GM12873 (cell line): Measurements from ENCODE around the gene MLLT3.

Source experiments
- TF ChIP-seq, protein P1 (sequence below): IDR thresholded peaks from 2 replicates; pipeline ENCODE4 v1.5.1; 2012; ENCODE audit warnings: low read depth, mild to moderate bottlenecking, moderate library complexity, low read length, control low read depth; ENCODE audit not compliant: insufficient read depth; ENCODE audit errors: missing control alignments

Gene MLLT3

GRCh38 chr9:20618361-20618802 lies 3.9 kb downstream of the MLLT3 start:
- TF ChIP-seq, protein P1, sequence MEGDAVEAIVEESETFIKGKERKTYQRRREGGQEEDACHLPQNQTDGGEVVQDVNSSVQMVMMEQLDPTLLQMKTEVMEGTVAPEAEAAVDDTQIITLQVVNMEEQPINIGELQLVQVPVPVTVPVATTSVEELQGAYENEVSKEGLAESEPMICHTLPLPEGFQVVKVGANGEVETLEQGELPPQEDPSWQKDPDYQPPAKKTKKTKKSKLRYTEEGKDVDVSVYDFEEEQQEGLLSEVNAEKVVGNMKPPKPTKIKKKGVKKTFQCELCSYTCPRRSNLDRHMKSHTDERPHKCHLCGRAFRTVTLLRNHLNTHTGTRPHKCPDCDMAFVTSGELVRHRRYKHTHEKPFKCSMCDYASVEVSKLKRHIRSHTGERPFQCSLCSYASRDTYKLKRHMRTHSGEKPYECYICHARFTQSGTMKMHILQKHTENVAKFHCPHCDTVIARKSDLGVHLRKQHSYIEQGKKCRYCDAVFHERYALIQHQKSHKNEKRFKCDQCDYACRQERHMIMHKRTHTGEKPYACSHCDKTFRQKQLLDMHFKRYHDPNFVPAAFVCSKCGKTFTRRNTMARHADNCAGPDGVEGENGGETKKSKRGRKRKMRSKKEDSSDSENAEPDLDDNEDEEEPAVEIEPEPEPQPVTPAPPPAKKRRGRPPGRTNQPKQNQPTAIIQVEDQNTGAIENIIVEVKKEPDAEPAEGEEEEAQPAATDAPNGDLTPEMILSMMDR, result no peak

- TF ChIP-seq, protein P1, result no peak
Measured at GRCh38 chr9:20616808-20617207, 5.5 kb downstream of the MLLT3 start.

DNA sequence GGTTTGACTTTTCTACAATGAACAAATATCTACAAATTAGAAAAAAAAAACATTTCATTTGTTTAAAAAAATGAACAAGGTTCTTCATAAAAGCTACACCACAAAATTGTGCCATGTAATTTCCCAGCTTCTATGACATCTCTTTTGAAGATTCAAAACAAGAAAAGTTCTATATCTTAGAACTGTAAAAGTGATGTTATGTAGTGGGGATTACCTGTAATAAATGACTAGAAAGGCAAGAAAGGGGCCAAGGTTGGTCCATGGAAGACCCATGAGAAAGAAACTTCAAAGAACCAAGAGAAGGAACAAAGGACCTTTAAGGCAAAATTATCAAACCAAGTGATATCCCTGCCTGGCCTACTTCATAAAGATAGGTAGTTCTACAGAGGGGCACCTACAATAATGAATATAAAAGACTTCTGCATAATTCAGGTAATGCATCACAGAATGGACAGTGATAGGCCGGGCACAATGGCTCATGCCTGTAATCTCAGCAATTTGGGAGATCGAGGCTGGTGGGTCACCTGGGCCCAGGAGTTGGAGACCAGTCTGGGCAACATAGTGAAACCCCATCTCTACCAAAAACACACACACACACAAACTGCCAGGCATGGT lies 7.6 kb downstream of the MLLT3 start:
- TF ChIP-seq, protein P1, result no peak

DNA sequence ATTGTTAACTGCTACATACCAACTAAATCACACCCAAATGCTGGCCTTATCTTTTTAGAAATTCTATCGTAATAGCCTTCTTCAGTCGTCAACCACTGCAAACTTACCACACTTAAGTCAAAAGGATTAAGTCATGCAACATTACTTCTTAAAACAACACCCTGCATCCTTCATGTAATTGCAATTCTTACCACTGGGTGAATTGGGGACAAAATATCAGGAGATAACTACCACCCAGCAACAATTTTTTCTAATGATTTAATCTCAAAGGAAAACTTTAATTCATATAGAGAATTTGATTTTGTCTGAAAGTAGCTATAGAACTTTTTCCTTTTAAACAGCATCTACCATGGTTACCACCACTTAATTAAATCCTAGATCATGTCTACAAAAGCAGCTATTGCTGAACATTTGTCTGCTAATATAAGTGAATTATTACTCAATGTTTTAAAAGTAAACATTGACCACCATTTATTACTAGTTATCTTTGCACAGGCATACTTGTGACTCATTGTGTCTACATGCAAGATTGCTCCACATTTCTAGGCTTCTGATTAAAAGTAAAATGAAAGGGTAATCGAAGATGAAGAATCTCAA lies 10.5 kb downstream of the MLLT3 start:
- TF ChIP-seq, protein P1, result peak; percentile 46

DNA sequence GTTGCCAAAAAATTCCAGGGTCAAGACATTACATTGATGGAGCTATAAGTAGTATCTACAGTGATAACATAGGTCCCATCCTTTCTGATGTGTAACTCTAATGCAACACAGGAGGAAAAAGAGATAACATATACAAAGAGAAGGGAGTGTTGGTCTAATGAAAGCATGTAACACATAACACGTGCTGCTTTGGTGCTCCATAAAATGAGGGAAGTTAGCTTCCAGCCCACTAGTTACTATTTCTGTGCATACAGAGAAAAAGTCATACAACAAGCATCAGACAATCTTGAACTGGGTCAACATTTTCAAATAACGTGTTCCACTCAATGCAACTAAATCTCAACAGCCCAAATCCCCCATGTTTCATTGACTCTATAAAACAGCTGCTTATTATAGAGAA lies 11.7 kb downstream of the MLLT3 start:
- TF ChIP-seq, protein P1, result no peak

DNA sequence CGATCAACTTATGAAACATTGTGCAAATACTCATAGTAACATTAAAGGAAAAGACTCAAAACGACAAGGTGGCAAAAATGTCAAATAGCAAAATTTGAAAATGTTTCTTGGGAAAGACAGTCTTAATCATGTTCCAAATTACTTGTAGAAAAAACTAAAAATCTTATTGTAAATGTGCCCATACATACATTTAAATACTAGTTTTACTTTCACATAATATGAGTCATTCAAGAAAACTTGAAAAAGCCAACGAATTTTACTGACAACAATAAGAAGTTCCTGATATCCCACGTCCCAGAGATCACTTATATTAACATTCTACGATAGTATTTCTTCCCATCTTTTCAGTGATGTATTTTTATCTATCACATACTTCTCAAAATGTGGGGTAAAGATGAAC lies 13.7 kb downstream of the MLLT3 start:
- TF ChIP-seq, protein P1, result no peak

DNA sequence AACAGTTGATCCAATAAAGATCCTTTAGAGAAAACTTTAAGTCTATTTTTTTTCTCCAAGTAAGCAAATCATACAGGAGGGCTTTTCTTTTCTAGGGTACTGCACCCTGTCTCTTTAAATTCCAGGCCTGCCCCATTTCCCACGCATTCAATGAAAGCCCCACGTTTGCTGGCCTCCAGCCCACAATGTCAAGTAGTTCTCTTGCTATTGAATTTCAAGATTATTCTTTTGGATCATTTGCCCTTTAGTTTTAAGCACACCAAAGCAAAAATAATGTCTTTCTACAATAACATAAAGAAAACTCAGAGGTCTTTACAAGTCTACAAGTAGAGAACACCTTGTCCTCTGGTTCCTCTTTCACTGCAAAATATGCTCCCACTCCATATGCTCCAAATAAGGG lies 15.6 kb downstream of the MLLT3 start:
- TF ChIP-seq, protein P1, result no peak
